Thoracic aorta (tissue), 2 donors: Measurements from ENCODE around the gene IFI35. TPM values are rescaled to one million over a fixed set of nuclear protein-coding genes. Genes with fewer than 3 reads are reported as not detected.

Experiments
- ATAC-seq: fragments of 150-250 bp; one replicate; pipeline ENCODE4 v1.8.0; 2017; ENCODE audit warnings: low read depth; ENCODE audit not compliant: insufficient number of reproducible peaks, low FRiP score
- DNase-seq: peaks from one replicate; pipeline ENCODE4 v3.0.0-alpha.2; 2020; ENCODE audit warnings: low spot score
- H3K27ac ChIP-seq, 2 donors: fragments of 200-600 bp; sonication (generic); 1 replicate in 1 of 2; 2 replicates in 1 of 2; pipeline ENCODE4 v1.5.1; 2016; ENCODE audit warnings: mild to moderate bottlenecking in 2 of 2, moderate library complexity in 2 of 2
- H3K27me3 ChIP-seq: fragments of 200-600 bp; sonication (generic); replicated peaks from 2 replicates; pipeline ENCODE4 v1.6.0; 2016; ENCODE audit warnings: mild to moderate bottlenecking; ENCODE audit not compliant: insufficient read depth
- H3K36me3 ChIP-seq: fragments of 200-600 bp; sonication (generic); one replicate; pipeline ENCODE4 v1.5.1; 2016
- H3K4me1 ChIP-seq, 2 donors: fragments of 200-600 bp; sonication (generic); 1 replicate in 1 of 2; 2 replicates in 1 of 2; pipeline versions ENCODE4 v1.5.1 to v1.6.0; 2016; ENCODE audit warnings: low read depth in 2 of 2, mild to moderate bottlenecking in 1 of 2; ENCODE audit not compliant: control insufficient read depth in 1 of 2
- H3K4me3 ChIP-seq: fragments of 200-600 bp; sonication (generic); 2 replicates; pipeline ENCODE4 v1.5.1; 2016; ENCODE audit warnings: mild to moderate bottlenecking
- H3K9me3 ChIP-seq: fragments of 200-600 bp; sonication (generic); 2 replicates; pipeline ENCODE4 v1.5.1; 2016
- CTCF ChIP-seq: fragments of 200-600 bp; sonication (generic); IDR thresholded peaks from one replicate; pipeline ENCODE4 v1.5.1; 2019; ENCODE audit warnings: antibody characterized with exemption
- total RNA-seq, 2 donors: library from RNA; depleted of rRNA; stranded (reverse); fragments of >200 nt; gene quantifications; one replicate each; pipeline versions ENCODE4 v1.1.0 to v1.2.3, GENCODE V29; 2016

Gene IFI35
- total RNA-seq, 2 donors from 2014 or later, result 34.4 to 34.8 TPM

GRCh38 chr17:43056051-43056450, 49.5 kb downstream of the IFI35 start:
- Histone ChIP-seq H3K4me3 (no peak overlapping the region), H3K9me3 (no peaks in the 10 kb centered on the region), H3K27me3 (no peaks in the 10 kb centered on the region), H3K27ac (no peak overlapping the region), H3K36me3 (no peaks in the 10 kb centered on the region), H3K4me1 (no peaks in the 10 kb centered on the region)
- DNase-seq, result no peak
- no peak for TF ChIP-seq CTCF
- no peak for ATAC-seq

- Histone ChIP-seq H3K27ac (no peak overlapping the region), H3K4me3 (no peak overlapping the region), H3K4me1 (no peaks in the 10 kb centered on the region), H3K36me3 (peaks cover 6% of the 10 kb centered on the region), H3K9me3 (no peaks in the 10 kb centered on the region), H3K27me3 (no peaks in the 10 kb centered on the region)
- ATAC-seq (no peak), DNase-seq (no peak)
- no peak for TF ChIP-seq CTCF
These were observed 56.5 kb downstream of the IFI35 start for GRCh38 chr17:43062984-43063638.

Other genes starting within 250 kb of the IFI35 start
- gene RAMP2, start 245.6 kb upstream of the IFI35 start, total RNA-seq, result 10 to 100 TPM; 11.0 to 32.3 TPM
- 10 to 100 TPM; 18.5 to 24.2 TPM for gene VPS25, start 233.3 kb upstream of the IFI35 start, total RNA-seq
- gene WNK4, start 226.2 kb upstream of the IFI35 start, total RNA-seq, result not detected
- gene COA3, start 208.1 kb upstream of the IFI35 start, total RNA-seq, result 10 to 100 TPM; 34.3 to 36.1 TPM
- gene CNTD1, start 207.9 kb upstream of the IFI35 start, total RNA-seq, result not detected
- 100 to 1,000 TPM in 1 of 2 donors, 10 to 100 TPM in 1; 99.6 to 122 TPM for gene BECN1, start 182.5 kb upstream of the IFI35 start, total RNA-seq
- 10 to 100 TPM; 41.2 to 82.5 TPM for gene PSME3, start 173.4 kb upstream of the IFI35 start, total RNA-seq
- 1 to 10 TPM in 1 of 2 donors, under 1 TPM in 1; 0.68 to 2.8 TPM for gene AOC2, start 162.2 kb upstream of the IFI35 start, total RNA-seq
- 100 to 1,000 TPM; 117 to 146 TPM for gene AOC3, start 155.6 kb upstream of the IFI35 start, total RNA-seq
- gene G6PC1, start 106.0 kb upstream of the IFI35 start, total RNA-seq, result not detected
- 10 to 100 TPM; 26.0 to 35.5 TPM for gene AARSD1, start 42.3 kb upstream of the IFI35 start, total RNA-seq
- gene PTGES3L, start 26.7 kb upstream of the IFI35 start, total RNA-seq, result 1 to 10 TPM; 1.5 to 2.0 TPM
- 10 to 100 TPM; 16.6 to 17.9 TPM for gene RUNDC1, start 26.2 kb upstream of the IFI35 start, total RNA-seq
- 100 to 1,000 TPM; 535 to 569 TPM for gene RPL27, start 8.4 kb upstream of the IFI35 start, total RNA-seq
- gene VAT1, start 15.6 kb downstream of the IFI35 start, total RNA-seq, result 100 to 1,000 TPM in 1 of 2 donors, 10 to 100 TPM in 1; 91.5 to 158 TPM
- gene RND2, start 18.4 kb downstream of the IFI35 start, total RNA-seq, result 1 to 10 TPM in 1 of 2 donors, under 1 TPM in 1; 0.81 to 2.4 TPM
- 10 to 100 TPM in 1 of 2 donors, 1 to 10 TPM in 1; 8.6 to 21.1 TPM for gene BRCA1, start 118.6 kb downstream of the IFI35 start, total RNA-seq
- gene NBR1, start 164.4 kb downstream of the IFI35 start, total RNA-seq, result 100 to 1,000 TPM in 1 of 2 donors, 10 to 100 TPM in 1; 92.1 to 101 TPM
- 10 to 100 TPM; 17.3 to 22.5 TPM for gene TMEM106A, start 205.1 kb downstream of the IFI35 start, total RNA-seq
- not detected for gene CCDC200, start 221.8 kb downstream of the IFI35 start, total RNA-seq
- not detected for gene RNU2-1, start 227.2 kb downstream of the IFI35 start, total RNA-seq